ENCODE results near the gene UTP15.

DNA sequence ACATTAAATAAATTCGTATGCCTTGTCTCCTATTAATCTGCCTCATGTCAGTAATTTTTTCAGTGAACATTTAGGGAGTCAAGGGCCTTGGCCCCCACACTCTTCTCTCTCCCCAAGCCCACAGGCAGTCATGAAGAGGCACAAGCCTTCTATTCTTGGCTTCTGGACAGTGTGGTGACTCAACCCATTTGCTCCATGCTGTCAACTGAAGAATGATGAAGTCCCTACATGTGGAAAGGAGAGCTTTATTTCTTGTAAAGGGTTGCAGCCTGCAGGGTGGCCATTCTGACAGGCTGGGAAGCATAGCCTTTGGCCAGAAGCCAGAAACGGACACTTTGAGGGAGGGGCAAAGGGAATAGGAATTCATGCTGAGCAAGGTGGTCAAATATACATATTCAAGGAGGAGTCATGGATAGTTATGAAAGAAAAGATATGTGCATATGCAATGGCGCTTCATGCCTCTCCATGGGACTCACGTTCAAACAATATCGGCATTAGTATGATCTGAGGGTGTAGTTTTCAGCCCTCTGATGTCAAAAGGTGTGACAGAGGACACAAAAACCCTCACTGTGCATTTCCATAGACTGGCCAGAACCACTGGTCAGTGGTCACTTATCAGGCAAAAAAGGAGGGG, 31.4 kb upstream of the UTP15 start:
- TF ChIP-seq CTCF (conservative IDR thresholded peaks at IDR 0.05; ENCODE audit: low read depth, low read length) (no peak), EZH2phosphoT487 (IDR thresholded peaks at IDR 0.05; ENCODE audit: borderline replicate concordance, low read length) (no peak), EZH2 (IDR thresholded peaks at IDR 0.05; ENCODE audit: low read length, unreplicated experiment) (no peak)
